ENCODE measurements around the gene RFNG. TPM values are rescaled to one million over a fixed set of nuclear protein-coding genes. Genes with fewer than 3 reads are reported as not detected.

Gene RFNG
- total RNA-seq, 2 donors from 2014 or later, result 21.4 to 25.3 TPM

GRCh38 chr17:82047379-82047778 lies 4.2 kb downstream of the RFNG start:
- Histone ChIP-seq H3K4me1 (peaks cover 0 to 19% of the 10 kb centered on the region in 2 donors), H3K9me3 (no peaks in the 10 kb centered on the region), H3K27ac (no peak overlapping the region), H3K27me3 (no peaks in the 10 kb centered on the region), H3K4me3 (no peak overlapping the region), H3K36me3 (peaks cover 15% of the 10 kb centered on the region)
- DNase-seq (ENCODE audit: low spot score), result no peak
- TF ChIP-seq CTCF (IDR thresholded peaks at IDR 0.05), result no peak

GRCh38 chr17:82046903-82047302 lies 4.7 kb downstream of the RFNG start:
- no peak for DNase-seq (ENCODE audit: low spot score)
- no peak overlapping the region for H3K4me3 ChIP-seq
- no peaks in the 10 kb centered on the region for H3K27me3 ChIP-seq
- H3K9me3 ChIP-seq, result no peaks in the 10 kb centered on the region
- peaks cover 15% of the 10 kb centered on the region for H3K36me3 ChIP-seq
- no peak overlapping the region for H3K27ac ChIP-seq
- no peak for TF ChIP-seq CTCF (IDR thresholded peaks at IDR 0.05)
- peaks cover 0 to 16% of the 10 kb centered on the region in 2 donors for H3K4me1 ChIP-seq

- H3K27ac ChIP-seq, result no peak overlapping the region
- DNase-seq (ENCODE audit: low spot score), result no peak
These were observed 5.6 kb downstream of the RFNG start for GRCh38 chr17:82045936-82046484.

GRCh38 chr17:82043507-82043906 lies 8.1 kb downstream of the RFNG start:
- Histone ChIP-seq H3K36me3 (peaks cover 4% of the 10 kb centered on the region), H3K4me1 (no peaks in the 10 kb centered on the region), H3K4me3 (no peak overlapping the region), H3K27me3 (no peaks in the 10 kb centered on the region), H3K27ac (no peak overlapping the region), H3K9me3 (no peaks in the 10 kb centered on the region)
- DNase-seq (ENCODE audit: low spot score), result no peak
- no peak for TF ChIP-seq CTCF (IDR thresholded peaks at IDR 0.05)

More at GRCh38 chr17:82045936-82046484, 5.6 kb downstream of the RFNG start:
- H3K9me3 ChIP-seq, result no peaks in the 10 kb centered on the region
- H3K36me3 ChIP-seq, result peaks cover 15% of the 10 kb centered on the region
- no peaks in the 10 kb centered on the region for H3K27me3 ChIP-seq
- no peak for TF ChIP-seq CTCF (IDR thresholded peaks at IDR 0.05)
- H3K4me1 ChIP-seq, result peaks cover 0 to 13% of the 10 kb centered on the region in 2 donors
- H3K4me3 ChIP-seq, result no peak overlapping the region

- Histone ChIP-seq H3K4me1 (peaks cover 0 to 4% of the 10 kb centered on the region in 2 donors), H3K27me3 (no peaks in the 10 kb centered on the region), H3K9me3 (no peaks in the 10 kb centered on the region), H3K36me3 (peaks cover 3% of the 10 kb centered on the region), H3K4me3 (no peak overlapping the region), H3K27ac (no peak overlapping the region)
- no peak for DNase-seq (ENCODE audit: low spot score)
- no peak for TF ChIP-seq CTCF (IDR thresholded peaks at IDR 0.05)
These were observed 9.0 kb downstream of the RFNG start for GRCh38 chr17:82042649-82043048.

Measured in right atrium auricular region (tissue), 2 donors.